Right lung (tissue), 5 donors: ENCODE data around the gene WNT16. TPM values are rescaled to one million over a fixed set of nuclear protein-coding genes. Genes with fewer than 3 reads are reported as not detected.

Experiments used
- DNase-seq, 2 donors: peaks; one replicate each; pipeline ENCODE4 v3.0.0-alpha.2; 2013
- polyA plus RNA-seq, 5 donors: library from polyadenylated mRNA; unstranded; fragments of 120-200 nt; gene quantifications; one replicate each; pipeline versions ENCODE4 v1.2.1 to v1.2.3, GENCODE V29; 2013; ENCODE audit warnings: inconsistent platforms in 1 of 5, low replicate concordance in 1 of 5; ENCODE audit not compliant: insufficient read length in 5 of 5, insufficient read depth in 1 of 5

WNT16 gene
- polyA plus RNA-seq, 5 donors, result 0.04 to 0.10 TPM; not detected in 3

GRCh38 chr7:121343302-121343701 is 14.5 kb downstream of the WNT16 start:
- no peak for DNase-seq

- no peak for DNase-seq
These were observed 15.3 kb downstream of the WNT16 start for GRCh38 chr7:121344093-121344492.

DNA sequence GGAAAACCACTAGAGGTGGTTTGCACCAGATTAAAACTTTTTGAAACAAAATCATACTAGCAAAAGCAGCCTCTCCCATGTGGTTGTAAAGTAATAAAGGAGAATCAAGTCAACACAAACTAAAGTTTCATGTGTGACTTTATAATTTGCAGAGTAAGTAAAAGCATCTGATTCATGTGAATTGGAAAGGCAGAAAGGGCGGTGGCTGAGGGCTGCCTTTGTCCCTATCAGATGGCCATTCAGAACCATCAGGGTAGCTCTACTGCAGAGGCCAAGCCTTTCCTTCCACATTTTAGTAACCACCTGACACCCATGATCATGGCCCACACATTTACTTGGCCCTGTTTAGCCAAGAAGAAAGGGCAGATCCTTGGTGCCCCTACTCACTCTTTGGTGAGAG is 15.7 kb downstream of the WNT16 start:
- no peak for DNase-seq

DNA sequence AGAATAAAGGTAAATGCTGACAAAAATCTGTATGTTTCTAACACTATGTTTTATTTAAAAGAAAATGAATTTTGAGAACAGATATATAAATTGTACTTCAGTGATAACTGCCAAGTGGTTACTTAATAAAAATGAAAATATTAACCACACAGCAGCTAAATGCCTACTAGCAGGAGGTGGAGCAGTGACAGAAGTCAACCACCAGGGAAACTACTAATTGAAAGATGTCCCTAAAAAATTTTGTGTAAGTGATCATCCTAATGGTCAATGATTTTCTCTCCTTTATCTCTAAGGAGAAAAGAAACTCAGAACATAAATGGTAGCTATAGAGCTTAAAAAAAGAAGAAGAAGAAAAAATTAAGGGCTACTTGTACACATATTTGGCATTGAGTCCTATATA is 22.9 kb downstream of the WNT16 start:
- no peak for DNase-seq

GRCh38 chr7:121352323-121352722 is 23.5 kb downstream of the WNT16 start:
- DNase-seq, result no peak

GRCh38 chr7:121355574-121355973 is 26.8 kb downstream of the WNT16 start:
- no peak for DNase-seq

DNA sequence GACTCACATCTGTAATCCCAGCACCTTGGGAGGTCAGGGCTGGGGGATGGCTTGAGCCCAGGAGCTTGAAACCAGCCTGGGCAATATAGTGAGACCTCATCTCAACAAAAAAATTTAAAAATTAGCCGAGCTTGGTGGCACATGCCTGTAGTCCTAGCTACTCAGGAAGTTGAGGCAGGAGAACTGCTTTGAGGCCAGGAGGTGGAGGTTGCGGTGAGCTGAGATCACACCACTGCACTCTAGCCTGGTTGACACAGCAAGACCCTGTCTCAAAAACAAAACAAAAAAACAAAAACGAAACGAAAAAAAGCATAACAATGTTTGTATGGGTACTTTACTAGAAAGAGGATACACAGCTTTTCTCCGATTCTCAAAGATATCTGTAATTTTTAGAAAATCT is 31.8 kb downstream of the WNT16 start:
- no peak for DNase-seq

- no peak for DNase-seq
These were observed 38.1 kb downstream of the WNT16 start for GRCh38 chr7:121366852-121367431.

- DNase-seq, result peak in 1 of 2 donors; percentile 31
These were observed 40.7 kb downstream of the WNT16 start for GRCh38 chr7:121369462-121369861.

- DNase-seq, result no peak
These were observed 42.6 kb downstream of the WNT16 start for GRCh38 chr7:121371367-121371766.

DNA sequence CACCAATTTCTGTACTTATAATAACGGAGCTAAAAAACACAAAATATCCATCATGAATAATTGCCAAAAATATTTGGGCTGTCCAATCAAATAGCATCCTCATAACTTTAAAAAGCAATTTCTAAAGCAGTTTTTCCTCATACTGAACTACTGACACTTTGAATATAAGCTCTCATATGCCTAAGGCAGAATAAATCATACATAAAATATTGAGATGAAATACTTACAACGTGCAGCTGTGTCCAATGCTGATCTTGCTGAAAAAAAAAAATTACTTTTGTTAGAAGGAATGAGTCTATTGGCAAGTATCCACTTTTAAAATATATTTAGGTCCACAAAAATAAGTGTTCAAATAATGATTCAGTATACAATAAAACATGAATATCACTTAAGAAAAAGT is 43.1 kb downstream of the WNT16 start:
- DNase-seq, result no peak

- peak; percentile 39 to 40 for DNase-seq
These were observed 43.7 kb downstream of the WNT16 start for GRCh38 chr7:121372376-121373010.

GRCh38 chr7:121373177-121373576 is 44.4 kb downstream of the WNT16 start:
- no peak for DNase-seq

DNA sequence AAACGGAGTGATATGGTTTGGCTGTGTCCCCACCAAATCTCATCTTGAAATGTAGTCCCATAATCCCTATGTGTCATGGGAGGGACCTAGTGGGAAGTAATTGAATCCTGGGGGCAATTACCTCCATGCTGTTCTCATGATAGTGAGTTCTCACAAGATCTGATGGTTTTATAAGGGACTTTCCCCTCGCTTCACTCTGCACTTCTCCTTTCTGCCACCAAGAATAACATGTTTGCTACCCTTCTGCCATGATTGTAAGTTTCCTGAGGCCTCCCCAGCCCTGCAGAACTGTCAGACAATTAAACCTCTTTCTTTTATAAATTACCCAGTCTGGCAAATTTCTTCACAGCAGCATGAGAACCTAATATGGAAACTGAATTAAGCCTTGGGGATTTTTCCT is 48.2 kb downstream of the WNT16 start:
- DNase-seq, result no peak

DNA sequence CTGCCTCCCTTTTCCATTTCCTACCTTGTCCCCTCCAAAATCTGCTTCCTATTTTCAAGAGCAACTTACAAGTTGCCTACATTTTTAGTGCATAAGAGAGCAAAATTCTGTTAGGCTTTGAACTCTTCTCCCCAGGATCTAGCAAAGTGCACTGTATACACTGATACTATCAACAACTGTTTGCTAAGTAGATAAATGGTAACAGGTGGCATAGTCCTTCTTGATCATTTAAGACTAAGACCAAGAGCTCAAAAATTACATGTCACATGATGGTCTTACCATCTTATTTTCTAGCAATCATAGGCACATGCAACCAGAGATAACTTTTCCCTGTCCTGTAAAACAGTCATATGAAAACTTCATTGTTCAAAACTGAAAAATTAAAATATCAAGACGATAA is 51.1 kb downstream of the WNT16 start:
- no peak for DNase-seq

GRCh38 chr7:121382473-121382872 is 53.7 kb downstream of the WNT16 start:
- no peak for DNase-seq

GRCh38 chr7:121383235-121383910 is 54.6 kb downstream of the WNT16 start:
- DNase-seq, result no peak

- no peak for DNase-seq
These were observed 55.5 kb downstream of the WNT16 start for GRCh38 chr7:121384265-121384664.

DNA sequence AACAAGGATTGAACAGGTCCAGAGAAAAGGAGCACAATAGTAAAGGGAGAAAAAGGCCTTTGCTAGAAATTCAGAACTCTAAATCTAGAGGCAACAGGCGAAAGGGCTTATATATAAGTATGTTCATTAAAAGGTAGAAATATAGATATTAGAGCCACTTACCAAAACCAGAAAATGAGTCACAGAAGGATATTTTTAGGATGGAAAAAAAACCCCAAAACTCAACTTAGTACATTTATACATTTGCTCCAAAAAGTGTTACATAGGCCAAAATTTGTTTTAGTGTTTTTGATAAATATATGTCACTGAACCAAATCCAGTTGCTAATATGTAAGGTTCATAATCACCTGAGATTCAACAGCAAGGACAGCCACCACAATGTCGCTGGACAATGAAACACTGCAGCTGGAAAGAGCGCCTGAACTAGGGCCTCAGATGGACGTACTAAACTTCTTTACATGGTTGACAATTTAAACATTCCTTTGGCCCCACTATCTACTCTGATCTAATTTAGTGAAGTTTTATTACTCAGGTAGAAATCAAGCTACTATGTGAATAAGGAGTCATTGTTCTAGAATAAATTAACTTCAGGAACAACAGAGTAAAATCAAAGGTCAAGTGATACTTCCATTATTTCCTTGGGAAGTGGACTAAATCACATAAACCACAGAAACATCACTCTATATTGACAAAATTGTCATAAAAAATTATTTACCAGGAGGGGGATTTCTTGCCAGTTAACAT is 56.4 kb downstream of the WNT16 start:
- no peak for DNase-seq

GRCh38 chr7:121385800-121386179 is 57.0 kb downstream of the WNT16 start:
- no peak for DNase-seq

DNA sequence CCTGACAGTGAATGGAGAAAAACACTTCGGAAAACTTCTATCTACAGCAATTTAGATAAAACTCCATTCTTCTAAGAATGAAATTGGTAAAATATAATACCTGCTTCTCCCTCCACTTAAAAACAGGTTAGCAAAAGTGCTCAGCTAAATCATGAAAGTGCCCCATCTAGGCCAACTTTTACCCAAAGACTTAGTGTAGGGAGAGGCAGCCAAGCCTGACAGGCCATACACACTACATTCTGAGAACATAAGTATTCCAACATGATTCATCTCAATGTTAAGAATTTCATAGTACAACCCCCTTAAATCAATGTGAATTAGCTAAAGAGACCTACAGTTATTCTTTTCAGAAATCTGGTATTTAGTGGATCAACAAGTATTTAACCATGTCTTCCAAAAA is 60.1 kb downstream of the WNT16 start:
- no peak for DNase-seq

GRCh38 chr7:121390109-121390508 is 61.3 kb downstream of the WNT16 start:
- DNase-seq, result no peak

- DNase-seq, result no peak
These were observed 61.8 kb downstream of the WNT16 start for GRCh38 chr7:121390617-121391016.
